ENCODE results near the gene C11orf86.

C11orf86 gene, protein sequence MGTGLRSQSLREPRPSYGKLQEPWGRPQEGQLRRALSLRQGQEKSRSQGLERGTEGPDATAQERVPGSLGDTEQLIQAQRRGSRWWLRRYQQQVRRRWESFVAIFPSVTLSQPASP

DNA sequence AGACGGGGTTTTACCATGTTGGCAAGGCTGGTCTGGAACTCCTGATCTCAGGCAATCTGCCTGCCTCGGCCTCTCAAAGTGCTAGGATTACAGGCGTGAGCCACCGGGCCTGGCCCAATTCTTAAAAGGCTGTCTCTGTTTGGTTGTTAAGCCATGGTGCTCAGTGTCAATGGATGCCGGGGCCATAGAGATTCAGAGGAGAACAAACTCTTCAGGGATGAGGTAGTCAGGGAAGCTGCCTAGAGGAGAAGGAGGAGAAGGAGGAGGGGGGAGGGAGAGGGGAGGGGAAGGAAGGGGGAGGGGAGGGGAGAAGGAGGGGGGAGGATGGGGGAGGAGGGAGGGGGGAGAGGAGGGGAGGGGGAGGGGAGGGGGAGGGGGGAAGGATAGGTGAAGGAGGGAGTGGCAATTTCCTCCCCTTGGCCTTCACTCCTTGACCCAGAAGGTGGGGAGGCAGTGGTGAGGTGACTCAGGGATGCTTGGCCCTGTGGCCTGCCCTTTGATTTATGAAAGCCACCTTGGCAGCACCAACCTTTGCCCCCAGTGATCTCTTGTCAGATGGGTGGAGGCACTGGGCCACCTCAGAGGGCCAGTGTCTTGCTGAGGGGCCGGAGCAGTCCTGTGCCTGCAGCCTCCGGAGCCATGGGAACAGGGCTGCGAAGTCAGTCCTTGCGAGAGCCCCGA lies at the start of gene C11orf86:
TSS of gene C11orf86 (plus strand) at position 581 of the 681 bp plus-strand sequence. CDS start at position 640, 59 bp downstream.
- H3K4me3 Mint-ChIP-seq, result no peak within 1 kb of the TSS
- ATAC-seq (no peak), DNase-seq (no peak)
- H3K27me3 Mint-ChIP-seq, result peaks cover 17% of the 10 kb centered on the region
- peak within 1 kb of the TSS in 1 of 2 donors; percentile 57 for H3K27ac Mint-ChIP-seq
- H3K9me3 Mint-ChIP-seq, result peaks cover 4 to 25% of the 10 kb centered on the region in 2 donors
- peaks cover 11% of the 10 kb centered on the region for H3K4me1 Mint-ChIP-seq

DNA sequence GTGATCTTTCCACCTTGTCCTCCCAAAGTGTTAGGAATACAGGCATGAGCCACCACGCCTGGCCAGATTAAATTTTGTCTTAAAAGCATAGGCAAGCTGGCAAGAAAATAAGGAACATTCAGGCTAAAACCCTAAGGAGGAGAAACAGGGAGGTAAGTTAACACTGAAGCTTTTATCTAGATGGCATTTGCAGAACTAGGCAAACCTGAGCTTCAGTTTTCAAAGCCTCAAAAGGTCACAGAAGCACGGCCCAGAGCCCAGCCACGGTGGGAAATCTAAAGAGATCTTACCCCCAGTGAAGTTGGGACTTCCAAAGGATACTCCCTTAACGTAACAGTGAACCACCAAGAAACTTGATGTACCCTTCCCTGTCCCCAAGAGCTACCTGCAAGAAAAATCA lies 45.4 kb upstream of the C11orf86 start:
- DNase-seq, result no peak
- Mint-ChIP-seq H3K27me3 (no peaks in the 10 kb centered on the region), H3K9me3 (peaks cover 0 to 3% of the 10 kb centered on the region in 2 donors), H3K27ac (no peak overlapping the region), H3K4me1 (no peaks in the 10 kb centered on the region), H3K4me3 (no peak overlapping the region)
- no peak for ATAC-seq

DNA sequence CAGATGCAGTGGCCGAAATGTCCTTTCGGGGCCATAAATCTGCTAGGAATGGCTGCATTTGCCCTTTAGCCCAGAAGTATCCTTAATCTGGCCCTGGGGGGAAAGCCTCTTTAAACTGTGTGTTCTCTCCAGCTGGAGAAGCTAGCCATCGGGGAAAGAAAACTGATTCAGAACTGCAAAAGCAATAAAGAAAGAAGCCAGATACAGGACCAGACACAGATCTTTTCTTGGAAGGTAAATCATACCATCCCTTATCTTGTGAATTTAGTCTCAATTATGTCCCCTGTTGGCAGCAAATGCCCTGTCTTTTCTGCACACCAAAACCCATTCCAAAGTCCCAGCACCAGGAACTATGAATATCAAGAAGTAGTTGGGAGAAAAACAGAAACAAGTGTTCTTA lies 42.6 kb upstream of the C11orf86 start:
- no peak overlapping the region for H3K4me3 Mint-ChIP-seq
- no peaks in the 10 kb centered on the region for H3K27me3 Mint-ChIP-seq
- no peaks in the 10 kb centered on the region for H3K9me3 Mint-ChIP-seq
- no peaks in the 10 kb centered on the region for H3K4me1 Mint-ChIP-seq
- no peak overlapping the region for H3K27ac Mint-ChIP-seq
- ATAC-seq, result no peak
- no peak for DNase-seq

DNA sequence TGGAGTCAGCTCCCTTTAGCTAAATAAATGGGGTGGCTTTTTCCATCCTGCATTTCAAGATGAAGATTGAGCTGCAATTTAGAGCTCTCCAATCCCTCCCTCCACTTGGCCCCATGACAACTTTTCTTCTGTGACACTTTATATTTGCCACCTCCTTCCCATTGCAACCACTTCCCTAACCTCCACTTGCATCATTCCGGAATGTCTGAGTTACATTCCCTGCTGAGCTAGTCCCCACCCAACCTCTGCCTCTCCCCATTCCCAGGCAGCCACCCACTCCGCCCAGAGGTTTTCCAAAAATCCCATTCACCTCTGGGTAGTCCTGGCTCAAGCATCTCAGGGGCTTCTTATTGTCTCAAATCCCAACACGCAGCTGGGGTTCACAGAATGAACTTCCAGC lies 41.6 kb upstream of the C11orf86 start:
- ATAC-seq, result no peak
- Mint-ChIP-seq H3K9me3 (no peaks in the 10 kb centered on the region), H3K4me3 (no peak overlapping the region), H3K27ac (no peak overlapping the region), H3K27me3 (no peaks in the 10 kb centered on the region), H3K4me1 (no peaks in the 10 kb centered on the region)
- no peak for DNase-seq

DNA sequence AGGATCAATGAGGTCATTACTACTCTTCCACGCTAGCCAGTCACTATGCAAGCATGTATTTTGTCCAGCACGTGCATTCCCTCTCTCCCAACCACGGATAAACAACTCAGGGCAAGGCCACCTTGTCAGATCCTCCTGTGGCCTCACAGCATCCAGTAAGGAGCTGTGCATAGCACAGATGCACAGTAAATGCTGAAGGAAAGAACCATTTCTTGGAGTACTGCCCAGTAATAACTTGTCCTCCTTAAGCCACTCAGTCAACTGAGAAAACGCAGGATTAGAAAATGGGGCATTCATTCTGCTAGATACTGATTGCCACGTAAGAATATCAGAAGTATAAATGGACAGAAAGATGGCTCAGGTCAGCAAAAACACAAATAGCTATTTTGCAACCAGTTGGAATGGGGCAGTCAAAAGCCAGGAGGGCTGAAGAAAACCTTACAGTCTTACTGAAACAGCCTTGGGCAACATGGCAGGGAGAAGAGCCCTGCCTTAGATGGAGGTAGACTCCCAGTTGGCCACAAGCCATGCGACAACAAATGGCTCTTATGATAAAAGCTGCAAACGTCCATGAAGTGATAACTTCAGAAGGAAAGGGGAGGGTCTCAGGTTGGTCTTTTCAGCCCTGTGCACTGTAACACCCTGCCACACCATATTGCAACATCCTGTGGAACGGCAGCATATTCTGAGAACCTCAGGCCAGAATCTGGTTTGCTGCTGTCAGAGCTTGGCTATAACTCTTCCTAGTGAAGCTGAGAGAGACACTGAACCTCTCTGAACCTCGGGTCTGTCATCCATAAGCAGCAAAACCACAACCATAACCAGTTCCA lies 39.9 kb upstream of the C11orf86 start:
- no peaks in the 10 kb centered on the region for H3K27me3 Mint-ChIP-seq
- H3K4me3 Mint-ChIP-seq, result no peak overlapping the region
- DNase-seq (no peak), ATAC-seq (no peak)
- H3K9me3 Mint-ChIP-seq, result no peaks in the 10 kb centered on the region
- no peak overlapping the region for H3K27ac Mint-ChIP-seq
- H3K4me1 Mint-ChIP-seq, result no peaks in the 10 kb centered on the region

DNA sequence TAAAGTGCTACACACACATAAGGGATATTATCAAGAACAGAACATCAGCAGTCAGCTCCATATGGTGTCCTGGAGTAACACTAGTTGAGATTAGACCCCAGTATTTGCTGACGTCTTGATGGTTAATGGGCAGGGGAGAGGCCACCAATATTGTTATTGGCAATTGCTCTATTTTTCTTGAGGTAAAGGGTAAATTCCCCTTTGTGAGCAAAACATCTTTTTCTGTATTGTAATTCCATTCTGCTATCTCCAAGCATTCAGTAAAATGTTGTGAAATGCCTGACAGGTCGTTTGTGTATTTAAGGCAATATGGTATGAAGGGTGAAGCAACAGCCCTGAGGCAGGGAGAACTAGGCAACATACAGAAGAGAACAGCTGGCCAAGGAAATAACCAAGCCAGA lies 38.8 kb upstream of the C11orf86 start:
- Mint-ChIP-seq H3K4me3 (no peak overlapping the region), H3K27ac (no peak overlapping the region), H3K4me1 (no peaks in the 10 kb centered on the region), H3K27me3 (no peaks in the 10 kb centered on the region), H3K9me3 (no peaks in the 10 kb centered on the region)
- ATAC-seq (no peak), DNase-seq (no peak)

DNA sequence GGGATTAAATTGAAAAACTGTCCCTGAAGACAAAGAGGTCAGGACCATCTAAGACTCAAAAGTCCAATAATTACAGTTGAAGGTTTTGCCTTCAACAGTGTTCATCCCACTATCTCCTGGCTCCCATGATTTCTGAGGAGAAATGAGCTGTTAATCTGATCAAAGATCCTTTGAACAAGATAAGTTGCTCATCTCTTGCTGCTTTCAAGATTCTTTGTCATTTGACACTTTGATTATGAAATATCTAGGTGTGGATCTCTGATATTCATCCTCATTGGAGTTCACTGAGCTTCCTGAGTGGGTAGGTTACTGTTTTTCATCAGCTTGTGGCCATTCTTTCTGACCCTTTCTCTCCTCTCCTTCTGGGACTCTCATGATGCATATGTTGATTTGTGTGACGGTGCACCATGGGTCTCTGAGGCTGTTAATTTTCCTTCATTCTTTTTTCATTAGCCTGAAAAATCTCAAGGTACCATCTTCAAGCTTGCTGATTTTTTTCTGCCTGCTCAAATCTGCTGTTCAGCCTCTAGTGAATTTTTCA lies 37.8 kb upstream of the C11orf86 start:
- H3K4me1 Mint-ChIP-seq, result no peaks in the 10 kb centered on the region
- no peak overlapping the region for H3K4me3 Mint-ChIP-seq
- no peak overlapping the region for H3K27ac Mint-ChIP-seq
- no peaks in the 10 kb centered on the region for H3K9me3 Mint-ChIP-seq
- ATAC-seq (no peak), DNase-seq (no peak)
- no peaks in the 10 kb centered on the region for H3K27me3 Mint-ChIP-seq

DNA sequence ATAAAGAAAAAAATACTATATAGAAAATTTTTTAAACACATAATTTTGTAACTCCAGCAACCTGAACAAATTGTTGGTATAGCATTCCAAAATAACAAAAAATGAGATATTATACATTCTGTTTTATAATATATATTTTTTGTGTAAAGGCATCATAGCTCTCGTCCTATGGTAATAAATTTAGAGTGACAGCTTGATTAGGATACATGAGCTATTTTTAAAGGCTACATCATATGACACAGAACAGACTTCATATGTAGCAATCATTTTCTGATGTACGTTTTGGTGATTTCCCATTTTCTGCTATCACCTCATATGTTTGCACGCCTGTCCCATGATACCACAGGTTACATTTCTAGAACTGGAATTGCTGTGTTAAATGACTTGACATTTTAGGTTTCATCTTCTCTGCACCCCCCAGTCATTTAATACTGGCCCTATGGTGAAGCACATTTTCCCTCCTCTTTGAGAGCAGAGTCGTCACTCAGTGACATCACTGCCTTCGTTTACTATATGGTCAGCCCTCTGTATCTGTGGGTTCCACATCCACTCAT lies 36.4 kb upstream of the C11orf86 start:
- Mint-ChIP-seq H3K4me3 (no peak overlapping the region), H3K9me3 (no peaks in the 10 kb centered on the region), H3K4me1 (no peaks in the 10 kb centered on the region), H3K27ac (no peak overlapping the region), H3K27me3 (no peaks in the 10 kb centered on the region)
- DNase-seq (no peak), ATAC-seq (no peak)

DNA sequence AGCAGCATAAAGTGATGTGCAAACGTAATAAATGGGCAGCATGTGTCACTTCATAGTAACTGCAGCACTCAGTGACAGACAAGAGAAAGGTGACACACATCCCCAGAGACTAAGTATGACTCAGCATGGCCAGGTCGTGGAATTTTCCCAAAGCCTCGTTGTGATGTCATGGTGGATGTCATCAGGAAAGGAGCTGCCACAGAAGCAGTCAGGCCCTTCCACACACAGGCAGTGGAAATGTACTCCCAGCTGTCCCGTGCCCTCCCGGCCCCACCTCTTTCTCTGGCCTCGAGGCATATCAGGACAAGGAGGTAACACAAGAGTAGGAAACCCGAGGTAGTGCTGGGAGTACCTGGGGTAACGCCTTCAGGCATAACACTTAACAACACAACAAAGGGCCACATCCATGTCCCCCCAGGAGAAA lies 25.0 kb upstream of the C11orf86 start:
- ATAC-seq (no peak), DNase-seq (no peak)
- Mint-ChIP-seq H3K4me3 (no peak overlapping the region), H3K27ac (no peak overlapping the region), H3K4me1 (no peaks in the 10 kb centered on the region), H3K27me3 (no peaks in the 10 kb centered on the region), H3K9me3 (no peaks in the 10 kb centered on the region)

DNA sequence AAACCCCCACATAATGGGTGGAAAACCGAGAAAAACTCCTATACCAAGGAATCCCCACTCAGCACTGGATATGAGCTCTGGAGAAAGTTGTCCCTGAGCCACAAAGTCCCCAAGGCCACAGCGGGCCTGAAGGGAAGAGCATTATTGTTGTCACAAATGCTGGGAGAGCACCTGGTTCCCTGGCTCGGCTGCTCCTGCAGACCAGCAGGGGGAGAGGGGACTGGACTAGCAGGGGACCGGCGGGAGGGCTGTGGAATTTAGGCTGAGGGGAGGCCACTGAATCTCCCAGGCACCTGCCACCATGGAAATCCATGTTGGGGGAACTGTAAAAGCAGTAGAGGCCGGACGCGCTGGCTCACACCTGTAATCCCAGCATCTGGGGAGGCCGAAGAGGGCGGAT lies 24.0 kb upstream of the C11orf86 start:
- no peaks in the 10 kb centered on the region for H3K27me3 Mint-ChIP-seq
- H3K27ac Mint-ChIP-seq, result peak overlapping the region in 1 of 2 donors; percentile 64
- DNase-seq (no peak), ATAC-seq (no peak)
- H3K4me3 Mint-ChIP-seq, result no peak overlapping the region
- H3K9me3 Mint-ChIP-seq, result no peaks in the 10 kb centered on the region
- H3K4me1 Mint-ChIP-seq, result no peaks in the 10 kb centered on the region

DNA sequence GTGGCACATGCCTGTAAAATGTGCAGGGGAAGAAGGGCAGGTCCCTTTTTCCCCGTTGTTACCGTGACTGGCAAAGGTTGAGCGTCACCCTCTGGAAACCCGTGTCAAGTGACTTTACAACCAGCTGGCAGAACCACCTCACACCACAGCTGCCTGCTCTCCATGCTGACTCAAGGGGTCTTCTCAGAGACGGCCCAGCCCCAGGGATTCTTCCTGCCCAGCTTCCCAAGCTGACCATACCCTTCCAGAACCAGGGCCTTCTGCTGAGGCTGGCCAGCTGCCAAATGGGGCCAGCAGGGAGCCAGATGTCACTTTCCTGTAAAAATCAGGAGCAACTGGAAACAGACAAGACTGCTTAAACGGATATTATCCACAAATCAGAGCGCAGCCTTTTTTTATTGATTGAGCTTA lies 23.2 kb upstream of the C11orf86 start:
- H3K4me1 Mint-ChIP-seq, result peaks cover 4% of the 10 kb centered on the region
- H3K27ac Mint-ChIP-seq, result no peak overlapping the region
- H3K4me3 Mint-ChIP-seq, result no peak overlapping the region
- DNase-seq (no peak), ATAC-seq (no peak)
- no peaks in the 10 kb centered on the region for H3K27me3 Mint-ChIP-seq
- no peaks in the 10 kb centered on the region for H3K9me3 Mint-ChIP-seq

DNA sequence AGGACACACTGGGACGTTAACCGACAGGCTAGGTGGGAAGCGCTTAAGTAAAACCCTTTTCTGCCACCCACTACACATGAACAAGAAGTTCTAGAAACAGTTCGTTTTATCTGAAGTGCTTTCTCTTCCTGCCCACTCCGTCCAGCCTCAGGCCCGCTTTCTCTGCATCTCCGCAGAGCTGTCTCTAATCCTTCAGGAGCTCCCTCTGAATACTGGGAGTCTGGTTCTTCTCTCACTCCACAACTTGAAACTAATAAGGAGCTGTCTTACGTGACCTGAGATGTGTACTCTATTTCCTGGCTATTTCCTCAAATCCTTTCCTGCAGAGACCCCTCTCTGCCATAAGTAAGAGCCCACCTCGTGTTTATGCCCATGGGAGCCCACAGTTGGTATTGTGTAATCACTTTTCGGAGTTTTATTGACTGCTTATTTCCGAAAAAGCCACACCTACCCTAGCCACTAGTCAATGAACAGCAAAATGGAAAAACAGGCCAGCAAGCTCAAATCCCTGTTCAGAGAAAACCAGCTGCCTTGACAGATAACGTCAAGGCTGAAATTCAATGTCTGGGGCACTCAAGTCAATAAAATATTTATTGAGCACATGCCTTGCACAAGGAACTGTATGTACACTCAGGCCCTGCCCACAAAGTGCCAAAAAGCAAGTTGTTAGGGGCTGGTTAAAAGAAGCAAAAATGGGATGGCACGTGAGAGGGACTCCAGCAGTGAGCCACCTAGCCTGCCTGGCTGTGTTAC lies 21.8 kb upstream of the C11orf86 start:
- H3K27ac Mint-ChIP-seq, result no peak overlapping the region
- no peaks in the 10 kb centered on the region for H3K27me3 Mint-ChIP-seq
- H3K4me3 Mint-ChIP-seq, result no peak overlapping the region
- ATAC-seq, result no peak
- peaks cover 13% of the 10 kb centered on the region for H3K4me1 Mint-ChIP-seq
- H3K9me3 Mint-ChIP-seq, result no peaks in the 10 kb centered on the region
- DNase-seq, result no peak

DNA sequence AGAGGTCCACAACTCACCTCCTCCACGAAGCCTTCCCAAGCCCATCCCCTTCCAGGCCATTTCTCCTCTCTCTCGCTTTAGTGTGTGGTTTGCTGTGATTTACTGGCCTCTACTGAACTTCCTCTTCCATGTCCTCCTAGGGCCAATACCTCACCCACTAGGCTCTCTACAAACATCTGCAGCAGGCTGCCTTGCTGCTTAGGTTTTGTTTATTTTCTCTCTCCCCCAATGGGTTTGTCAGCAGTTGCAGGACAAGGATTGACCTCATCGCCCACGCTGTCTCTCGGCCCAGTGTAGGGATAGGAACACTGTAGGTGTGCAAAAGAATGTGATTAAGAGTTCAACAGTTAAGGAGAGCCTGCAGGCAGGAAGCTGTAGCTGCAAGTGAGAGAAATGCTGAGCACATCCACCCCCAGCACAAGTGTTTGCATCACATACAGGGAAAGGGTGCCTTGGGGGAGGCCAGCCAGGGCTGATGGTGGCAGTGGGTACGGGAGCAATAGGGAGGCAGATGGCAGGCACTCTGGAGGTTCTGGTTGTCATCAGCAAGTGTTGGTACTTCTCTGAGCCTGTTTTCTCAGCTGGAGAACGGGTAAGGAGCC lies 18.3 kb upstream of the C11orf86 start:
- H3K4me1 Mint-ChIP-seq, result peaks cover 26% of the 10 kb centered on the region
- H3K27ac Mint-ChIP-seq, result no peak overlapping the region
- peaks cover 7% of the 10 kb centered on the region for H3K27me3 Mint-ChIP-seq
- H3K9me3 Mint-ChIP-seq, result no peaks in the 10 kb centered on the region
- H3K4me3 Mint-ChIP-seq, result peak overlapping the region; percentile 85
- ATAC-seq, result no peak
- no peak for DNase-seq

DNA sequence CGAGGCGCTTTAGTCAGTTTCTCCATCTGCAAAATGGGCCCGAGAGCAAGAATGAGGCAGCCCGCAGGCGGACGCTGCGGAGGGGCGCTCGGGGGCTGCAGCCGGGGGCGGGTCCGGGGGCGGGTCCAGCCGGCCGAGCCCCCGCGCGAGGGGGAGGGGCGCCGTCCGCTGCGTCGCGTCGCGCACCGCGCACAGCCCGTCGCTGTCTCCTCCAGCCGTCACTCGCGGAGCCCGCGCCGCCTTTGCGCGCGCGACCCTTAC lies 17.2 kb upstream of the C11orf86 start:
- ATAC-seq, result peak; percentile 60
- Mint-ChIP-seq H3K4me3 (peak overlapping the region; percentile 85), H3K27ac (peak overlapping the region in 1 of 2 donors; percentile 55), H3K9me3 (no peaks in the 10 kb centered on the region), H3K4me1 (peaks cover 26% of the 10 kb centered on the region), H3K27me3 (peaks cover 7% of the 10 kb centered on the region)
- no peak for DNase-seq

Measured in stimulated activated naive CD8-positive, alpha-beta T cell treated with anti-CD3 and anti-CD28 coated beads, Interleukin-15, amount 100 ng/mL, for 72 hours (primary cell).